Upper lobe of left lung (tissue), 6 donors: ENCODE results near the gene RPS6KA2. TPM values are rescaled to one million over a fixed set of nuclear protein-coding genes. Genes with fewer than 3 reads are reported as not detected.

Source experiments
- ATAC-seq, 2 donors: fragments of 200-7000 bp; cut with Tn5 transposase; one replicate each; pipeline ENCODE4 v1.9.1; 2022; ENCODE audit warnings: mild to moderate bottlenecking in 2 of 2, moderate library complexity in 2 of 2; ENCODE audit not compliant: low FRiP score in 2 of 2
- DNase-seq, 2 donors: peaks; one replicate each; pipeline ENCODE4 v3.0.0-alpha.2; 2019 to 2020
- H3K27ac ChIP-seq, 4 donors: fragments of 200-600 bp; sonication (generic); one replicate each; pipeline ENCODE4 v1.5.1; 2016 to 2019
- H3K27me3 ChIP-seq, 4 donors: fragments of 200-600 bp; sonication (generic); one replicate each; pipeline ENCODE4 v1.5.1; 2017 to 2019
- H3K36me3 ChIP-seq, 4 donors: fragments of 200-600 bp; sonication (generic); one replicate each; pipeline ENCODE4 v1.5.1; 2016 to 2019
- H3K4me1 ChIP-seq, 4 donors: fragments of 200-600 bp; sonication (generic); one replicate each; pipeline ENCODE4 v1.5.1; 2018 to 2019
- H3K4me3 ChIP-seq, 4 donors: fragments of 200-600 bp; sonication (generic); one replicate each; pipeline ENCODE4 v1.5.1; 2017 to 2019; ENCODE audit warnings: mild to moderate bottlenecking in 2 of 4, moderate library complexity in 1 of 4
- H3K9me3 ChIP-seq, 4 donors: fragments of 200-600 bp; sonication (generic); one replicate each; pipeline ENCODE4 v1.5.1; 2018 to 2019
- EP300 ChIP-seq, 4 donors: sonication (generic); formaldehyde crosslinking; IDR thresholded peaks; one replicate each; pipeline ENCODE4 v1.5.1; 2017; ENCODE audit warnings: antibody characterized with exemption in 4 of 4, control low read depth in 2 of 4
- POLR2A ChIP-seq, 4 donors: fragments of 450-650 bp; IDR thresholded peaks; one replicate each; pipeline ENCODE4 v1.5.1; 2016 to 2017; ENCODE audit warnings: antibody characterized with exemption in 4 of 4, mild to moderate bottlenecking in 2 of 4
- POLR2AphosphoS5 ChIP-seq, 2 donors: sonication (generic); formaldehyde crosslinking; IDR thresholded peaks; one replicate each; pipeline ENCODE4 v1.5.1; 2017; ENCODE audit warnings: antibody characterized with exemption in 2 of 2
- WGBS, 2 donors: methylation state at CpG; one replicate each; pipeline ENCODE4 v1.1.5; 2017 to 2018; 5-methylcytosine and 5-hydroxymethylcytosine counted together
- total RNA-seq, 6 donors: library from RNA; depleted of rRNA in 4 of 6; stranded (reverse); fragments of >200 nt in 4 of 6; gene quantifications; one replicate each; pipeline versions ENCODE4 v1.1.0 to v1.2.1, GENCODE V29; 2016 to 2021
- TF ChIP-seq, protein P1 (sequence below), 6 experiments: fragments of 450-650 bp in 4 of 6; fragments of 200-600 bp in 2 of 6; sonication (generic) in 2 of 6; IDR thresholded peaks; one replicate each; pipeline ENCODE4 v1.5.1; 2016 to 2019; ENCODE audit warnings: antibody characterized with exemption in 6 of 6
- donor health status: DM: no; HTN: no; CAD: no; lungs with moderate emphysema.
- donor health status: DM: no; HTN: yes; CAD: no; lungs with severe emphysema.

Gene RPS6KA2
- total RNA-seq, 6 donors from 2014 or later = 101 to 233 (median 168) TPM

DNA sequence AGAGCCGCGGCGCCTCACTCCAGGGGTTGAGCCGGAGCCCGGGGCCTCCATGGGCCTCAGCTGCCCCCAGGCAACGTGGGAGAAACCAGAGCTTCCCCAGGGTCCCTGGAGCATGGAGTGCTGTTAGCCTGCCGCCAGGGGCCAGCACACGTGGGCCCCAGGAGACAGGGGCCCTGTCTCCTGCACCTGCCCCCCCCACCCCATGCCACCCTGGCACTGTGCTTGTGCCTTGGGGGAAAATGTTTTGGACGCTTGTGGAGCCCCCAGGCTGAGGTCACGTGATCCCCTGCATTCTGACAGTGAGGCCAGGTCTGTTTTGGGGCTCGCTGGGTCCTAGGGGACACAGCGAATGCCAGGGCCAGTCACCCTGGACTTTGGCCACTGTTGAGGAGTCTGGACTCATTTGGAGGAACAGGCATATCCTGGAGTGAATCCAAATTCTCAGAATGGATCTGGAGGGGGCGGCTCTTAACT is 214.1 kb downstream of the RPS6KA2 start:
- ATAC-seq (peak in 1 of 2 donors; percentile 3), DNase-seq (no peak)
- H3K36me3 ChIP-seq = peaks cover 28 to 82% (median 75%) of the 10 kb centered on the region in 4 donors

DNA sequence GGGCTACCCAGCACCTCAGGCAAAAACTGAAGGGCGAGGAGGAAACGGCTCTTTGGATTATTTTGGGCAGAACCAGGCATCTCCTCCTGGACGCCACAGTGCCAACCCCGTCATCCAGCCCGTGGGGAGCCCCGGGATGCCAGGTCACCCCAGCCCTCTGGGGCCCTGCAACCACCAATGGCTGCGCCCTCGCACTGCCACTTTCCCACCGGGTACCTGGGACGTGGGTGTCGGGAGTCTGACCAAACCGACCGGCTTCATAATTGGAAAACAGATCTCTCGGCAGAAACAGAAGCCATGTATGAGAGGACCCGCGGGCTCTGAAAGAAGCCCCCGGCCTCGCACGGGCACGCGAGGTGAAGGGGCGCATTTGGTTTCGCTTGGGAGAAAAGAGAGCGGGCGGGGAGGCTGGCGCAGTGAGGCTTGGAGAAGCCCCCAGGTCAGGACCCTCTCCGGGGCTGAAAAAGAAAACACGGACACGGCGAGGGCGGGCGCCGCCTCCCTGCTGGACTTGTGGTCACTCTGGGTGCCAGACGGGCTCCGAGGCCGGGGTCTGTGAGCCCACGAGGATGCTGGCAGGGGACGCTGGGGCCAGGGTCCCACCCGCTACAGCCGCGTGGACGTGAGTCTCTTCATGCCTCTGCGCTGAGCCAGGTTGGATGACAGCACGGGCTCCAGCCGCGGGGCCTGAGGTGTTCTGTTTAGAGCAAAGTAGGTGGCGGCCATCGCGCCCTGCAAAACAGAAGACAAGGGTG is 214.7 kb downstream of the RPS6KA2 start:
- Histone ChIP-seq H3K4me3 (no peak overlapping the region), H3K27me3 (no peaks in the 10 kb centered on the region), H3K4me1 (no peaks in the 10 kb centered on the region), H3K9me3 (no peaks in the 10 kb centered on the region), H3K27ac (no peak overlapping the region), H3K36me3 (peaks cover 24 to 76% (median 68%) of the 10 kb centered on the region in 4 donors)
- WGBS, 2 donors = 91 to 93% methylated on average over 39 to 48 of the region's 49 CpGs
- TF ChIP-seq EP300 (IDR thresholded peaks at IDR 0.05) (no peak), POLR2AphosphoS5 (IDR thresholded peaks at IDR 0.05) (no peak), POLR2A (IDR thresholded peaks at IDR 0.05) (no peak)
- TF ChIP-seq, protein P1, sequence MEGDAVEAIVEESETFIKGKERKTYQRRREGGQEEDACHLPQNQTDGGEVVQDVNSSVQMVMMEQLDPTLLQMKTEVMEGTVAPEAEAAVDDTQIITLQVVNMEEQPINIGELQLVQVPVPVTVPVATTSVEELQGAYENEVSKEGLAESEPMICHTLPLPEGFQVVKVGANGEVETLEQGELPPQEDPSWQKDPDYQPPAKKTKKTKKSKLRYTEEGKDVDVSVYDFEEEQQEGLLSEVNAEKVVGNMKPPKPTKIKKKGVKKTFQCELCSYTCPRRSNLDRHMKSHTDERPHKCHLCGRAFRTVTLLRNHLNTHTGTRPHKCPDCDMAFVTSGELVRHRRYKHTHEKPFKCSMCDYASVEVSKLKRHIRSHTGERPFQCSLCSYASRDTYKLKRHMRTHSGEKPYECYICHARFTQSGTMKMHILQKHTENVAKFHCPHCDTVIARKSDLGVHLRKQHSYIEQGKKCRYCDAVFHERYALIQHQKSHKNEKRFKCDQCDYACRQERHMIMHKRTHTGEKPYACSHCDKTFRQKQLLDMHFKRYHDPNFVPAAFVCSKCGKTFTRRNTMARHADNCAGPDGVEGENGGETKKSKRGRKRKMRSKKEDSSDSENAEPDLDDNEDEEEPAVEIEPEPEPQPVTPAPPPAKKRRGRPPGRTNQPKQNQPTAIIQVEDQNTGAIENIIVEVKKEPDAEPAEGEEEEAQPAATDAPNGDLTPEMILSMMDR (IDR thresholded peaks at IDR 0.05) = no peak
- DNase-seq (peak in 1 of 2 donors; percentile 78), ATAC-seq (no peak)

More for the DNA sequence above, 214.1 kb downstream of the RPS6KA2 start:
- H3K4me3 ChIP-seq = no peak overlapping the region
- H3K4me1 ChIP-seq = no peaks in the 10 kb centered on the region
- WGBS, 2 donors = 91 to 92% methylated on average over 10 to 13 of the region's 13 CpGs
- no peaks in the 10 kb centered on the region for H3K27me3 ChIP-seq
- no peaks in the 10 kb centered on the region for H3K9me3 ChIP-seq
- no peak for TF ChIP-seq EP300 (IDR thresholded peaks at IDR 0.05)
- no peak for TF ChIP-seq POLR2A (IDR thresholded peaks at IDR 0.05)
- TF ChIP-seq, protein P1 (IDR thresholded peaks at IDR 0.05) = no peak
- TF ChIP-seq POLR2AphosphoS5 (IDR thresholded peaks at IDR 0.05) = no peak
- H3K27ac ChIP-seq = no peak overlapping the region

GRCh38 chr6:166411721-166412151 is 215.3 kb downstream of the RPS6KA2 start:
- Histone ChIP-seq H3K4me1 (no peaks in the 10 kb centered on the region), H3K27ac (peak overlapping the region in 1 of 4 donors; percentile 26), H3K4me3 (no peak overlapping the region), H3K9me3 (no peaks in the 10 kb centered on the region), H3K27me3 (no peaks in the 10 kb centered on the region), H3K36me3 (peaks cover 22 to 70% (median 63%) of the 10 kb centered on the region in 4 donors)
- WGBS, 2 donors = 52 to 78% methylated on average over 7 to 12 of the region's 12 CpGs
- DNase-seq = peak in 1 of 2 donors; percentile 54
- ATAC-seq = no peak
- TF ChIP-seq, protein P1 (IDR thresholded peaks at IDR 0.05) = no peak
- no peak for TF ChIP-seq EP300 (IDR thresholded peaks at IDR 0.05)
- no peak for TF ChIP-seq POLR2AphosphoS5 (IDR thresholded peaks at IDR 0.05)
- TF ChIP-seq POLR2A (IDR thresholded peaks at IDR 0.05) = no peak

DNA sequence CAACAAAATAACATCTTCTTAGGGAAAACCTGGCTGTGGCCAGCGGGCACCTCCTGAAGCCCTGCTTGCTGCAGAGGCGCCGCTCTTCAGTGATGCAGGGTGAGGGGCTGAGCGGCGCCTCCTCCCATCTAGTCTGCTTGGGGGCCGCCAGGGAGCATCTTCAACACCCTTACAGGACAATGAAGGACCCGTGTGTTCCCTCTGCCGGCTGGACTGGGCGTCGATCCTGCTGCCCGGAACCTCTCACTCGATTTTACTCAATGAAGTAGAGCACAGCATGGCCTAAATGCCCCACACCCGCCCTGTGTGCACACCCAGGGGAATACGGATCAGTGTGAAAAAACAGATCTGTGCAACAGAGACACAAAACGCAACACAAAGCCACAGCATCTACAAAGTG is 215.8 kb downstream of the RPS6KA2 start:
- H3K4me3 ChIP-seq = no peak overlapping the region
- H3K27ac ChIP-seq = peak overlapping the region in 1 of 4 donors; percentile 26
- H3K27me3 ChIP-seq = no peaks in the 10 kb centered on the region
- 79 to 98% methylated on average over 9 to 15 of the region's 15 CpGs for WGBS, 2 donors
- H3K4me1 ChIP-seq = no peaks in the 10 kb centered on the region
- H3K9me3 ChIP-seq = no peaks in the 10 kb centered on the region
- peaks cover 22 to 68% (median 62%) of the 10 kb centered on the region in 4 donors for H3K36me3 ChIP-seq
- ATAC-seq = no peak
- TF ChIP-seq EP300 (IDR thresholded peaks at IDR 0.05) (no peak), POLR2AphosphoS5 (IDR thresholded peaks at IDR 0.05) (no peak), POLR2A (IDR thresholded peaks at IDR 0.05) (no peak)
- TF ChIP-seq, protein P1 (IDR thresholded peaks at IDR 0.05) = no peak
- DNase-seq = no peak
